K562 (cell line): Measurements from ENCODE around the gene DHCR7. TPM values are rescaled to one million over a fixed set of nuclear protein-coding genes. Genes with fewer than 3 reads are reported as not detected.

Experiments used
- CREM ChIP-seq: IDR thresholded peaks from 2 replicates; pipeline ENCODE4 v1.6.1; 2014; ENCODE audit warnings: antibody characterized with exemption, low read depth
- ELK1 ChIP-seq: sonication (generic); formaldehyde crosslinking; IDR thresholded peaks from 2 replicates; pipeline ENCODE4 v1.8.1; 2022; ENCODE audit warnings: missing genetic modification reagents
- FOXK2 ChIP-seq, 2 experiments: fragments of 450-650 bp; IDR thresholded peaks in 1 of 2; conservative IDR thresholded peaks in 1 of 2; 2 replicates each; pipeline ENCODE4 v1.6.1; 2016; ENCODE audit warnings: low read depth in 2 of 2, mild to moderate bottlenecking in 1 of 2
- GTF2E2 ChIP-seq: fragments of 200-800 bp; sonication (Bioruptor generic); IDR thresholded peaks from 2 replicates; pipeline ENCODE4 v1.6.1; 2016; ENCODE audit warnings: missing genetic modification characterization, missing compliant biosample characterization
- HSF4 ChIP-seq: fragments of 250-450 bp; sonication (Bioruptor Pico); IDR thresholded peaks from 2 replicates; pipeline ENCODE4 v2.1.2; 2022; ENCODE audit warnings: mild to moderate bottlenecking, moderate library complexity, borderline replicate concordance
- ILK ChIP-seq: fragments of 450-650 bp; IDR thresholded peaks from 2 replicates; pipeline ENCODE4 v1.6.1; 2016; ENCODE audit warnings: missing genetic modification characterization, low read depth, mild to moderate bottlenecking, missing compliant biosample characterization, moderate library complexity, borderline replicate concordance
- SMAD1 ChIP-seq: fragments of 150-350 bp; IDR thresholded peaks from 2 replicates; pipeline ENCODE4 v1.6.1; 2014; ENCODE audit warnings: low read length, low read depth; ENCODE audit not compliant: partially characterized antibody
- TOE1 ChIP-seq, 2 experiments: fragments of 450-650 bp in 1 of 2; sonication (generic) in 1 of 2; formaldehyde crosslinking in 1 of 2; IDR thresholded peaks; 2 replicates each; pipeline versions ENCODE4 v1.7.1 to v1.8.0; 2016 to 2022; ENCODE audit warnings: borderline replicate concordance in 2 of 2, mild to moderate bottlenecking in 2 of 2, antibody characterized with exemption in 1 of 2, inconsistent platforms in 1 of 2, low read depth in 1 of 2, missing genetic modification reagents in 1 of 2, moderate library complexity in 1 of 2
- TRIM28 ChIP-seq: fragments of 450-650 bp; IDR thresholded peaks from 2 replicates; pipeline ENCODE4 v1.6.1; 2017
- UBTF ChIP-seq, 2 experiments: IDR thresholded peaks; 2 replicates each; pipeline ENCODE4 v1.6.1; 2012; ENCODE audit warnings: improper control_type of control experiment in 2 of 2, low read depth in 2 of 2, low read length in 2 of 2, borderline replicate concordance in 1 of 2
- ZBTB8A ChIP-seq: fragments of 450-650 bp; IDR thresholded peaks from 2 replicates; pipeline ENCODE4 v1.6.1; 2018; ENCODE audit warnings: mild to moderate bottlenecking, moderate library complexity; ENCODE audit not compliant: partially characterized antibody
- ZEB2 ChIP-seq: fragments of 450-650 bp; IDR thresholded peaks from 2 replicates; pipeline ENCODE4 v1.6.1; 2016
- ZNF184 ChIP-seq: sonication (generic); formaldehyde crosslinking; IDR thresholded peaks from 2 replicates; pipeline ENCODE4 v1.5.0; 2020; ENCODE audit warnings: missing genetic modification reagents
- ZNF3 ChIP-seq: fragments of 250-450 bp; sonication (Bioruptor Pico); IDR thresholded peaks from 2 replicates; pipeline ENCODE4 v1.5.0; 2021; ENCODE audit warnings: mild to moderate bottlenecking, moderate library complexity
- ZNF324 ChIP-seq: fragments of 250-450 bp; sonication (Bioruptor Pico); IDR thresholded peaks from 2 replicates; pipeline ENCODE4 v1.4.0; 2020; ENCODE audit warnings: mild to moderate bottlenecking
- polyA plus RNA-seq, 8 experiments: library from polyadenylated mRNA; depleted of rRNA in 4 of 8; stranded (reverse) in 5 of 8; unstranded in 3 of 8; fragments of >200 nt; fragmentation: Nextera tagmentation in 2 of 8; fragmentation: Illumina TruSeq in 1 of 8; extraction: Ambion mirVana in 2 of 8; extraction: Trizol in 1 of 8; gene quantifications; 2 replicates each; pipeline versions ENCODE4 v1.2.1 to v1.2.3, GENCODE V29; 2011 to 2014; ENCODE audit warnings: inconsistent platforms in 1 of 8, missing spikeins in 1 of 8
- total RNA-seq, 7 experiments: library from RNA; depleted of rRNA in 6 of 7; stranded (reverse); fragments of >200 nt in 6 of 7; fragmentation: Illumina TruSeq in 2 of 7; extraction: Trizol in 2 of 7; gene quantifications; 2 replicates each; pipeline versions ENCODE4 v1.2.1 to v1.2.3, GENCODE V29; 2011 to 2021; ENCODE audit warnings: low replicate concordance in 1 of 7
- TF ChIP-seq, protein P1 (sequence below): fragments of 250-450 bp; sonication (Bioruptor Pico); IDR thresholded peaks from 2 replicates; pipeline ENCODE4 v1.4.0; 2020; ENCODE audit warnings: mild to moderate bottlenecking, moderate library complexity
- TF ChIP-seq, protein P2 (sequence below): sonication (generic); formaldehyde crosslinking; IDR thresholded peaks from 2 replicates; pipeline ENCODE4 v1.9.0; 2022; ENCODE audit warnings: mild to moderate bottlenecking, missing genetic modification reagents

DHCR7 gene
- total and polyA plus RNA-seq, 9 of the 15 experiments (the other 6 are each of a cell fraction or from before 2014, with no cell fraction given) = 8.4 to 192 (median 82.4) TPM

DNA sequence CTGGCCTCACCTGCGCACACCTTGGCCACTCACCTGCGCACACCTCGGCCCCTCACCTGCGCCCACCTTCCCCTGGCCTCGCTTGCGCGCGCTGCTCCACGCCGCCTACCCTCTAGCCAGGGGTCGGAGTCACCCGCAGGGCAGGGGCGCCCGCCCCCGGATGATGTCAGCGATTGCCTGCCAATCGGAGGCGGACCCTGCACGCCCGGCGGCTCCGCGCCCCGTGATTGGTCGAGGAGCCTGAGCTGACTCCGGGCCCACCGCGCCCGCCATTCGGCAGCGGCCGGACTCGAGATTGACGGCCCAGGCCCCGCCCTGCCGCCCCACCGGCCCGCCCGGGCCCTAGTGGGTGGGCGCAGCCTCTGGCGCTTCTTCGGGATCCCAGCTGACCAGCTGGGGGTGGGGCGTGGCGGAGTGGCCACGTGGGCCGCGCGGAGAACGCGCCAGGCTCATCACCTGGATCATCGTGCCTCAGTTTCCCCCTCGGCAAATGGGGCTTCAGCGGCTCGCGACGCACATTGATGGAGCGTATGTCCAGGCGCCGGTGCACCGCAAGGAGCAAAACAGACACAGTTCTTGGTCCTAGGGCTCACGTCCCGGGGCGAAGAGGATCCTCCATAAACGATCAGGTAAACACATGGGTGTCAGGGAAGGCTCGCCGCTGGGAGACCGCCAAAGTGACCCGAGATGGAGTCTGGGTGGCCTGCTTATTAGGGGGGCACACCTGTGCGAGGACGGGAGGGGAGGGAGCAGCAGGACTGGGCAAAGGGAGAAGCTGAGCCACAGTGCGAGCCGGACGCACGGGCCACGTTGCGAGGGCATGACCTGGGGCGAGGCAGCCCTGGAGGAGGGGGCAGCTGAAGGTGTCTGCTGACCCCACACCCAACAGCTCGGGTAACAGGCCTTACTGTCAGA is at the start of gene DHCR7 (continued):
- TF ChIP-seq ELK1 (no peak), ZBTB8A (no peak), UBTF (IDR thresholded peaks at IDR 0.05; ENCODE audit: borderline replicate concordance in 1 of 2, low read depth in 2 of 2, low read length in 2 of 2) (no peak), ZEB2 (peak; percentile 99), CREM (peak; percentile 82), FOXK2 (conservative IDR thresholded peaks at IDR 0.05 in 1 of 2, IDR thresholded peaks at IDR 0.05 in 1 of 2; ENCODE audit: low read depth in 2 of 2) (peak; percentile 26 to 46; a peak in 1 of 4 replicates), TOE1 (IDR thresholded peaks at IDR 0.05; ENCODE audit: borderline replicate concordance) (no peak), TOE1 (CRISPR knock-in tag; IDR thresholded peaks at IDR 0.05; ENCODE audit: borderline replicate concordance, low read depth) (0 out of 2 replicates have a peak, but pooled peaks have one; percentile 57), TRIM28 (no peak), ILK (tag) (no peak), SMAD1 (no peak), HSF4 (CRISPR knock-in tag) (no peak), GTF2E2 (tag) (no peak), ZNF184 (no peak), ZNF324 (CRISPR knock-in tag) (no peak), ZNF3 (CRISPR knock-in tag) (no peak)
- TF ChIP-seq, protein P1, sequence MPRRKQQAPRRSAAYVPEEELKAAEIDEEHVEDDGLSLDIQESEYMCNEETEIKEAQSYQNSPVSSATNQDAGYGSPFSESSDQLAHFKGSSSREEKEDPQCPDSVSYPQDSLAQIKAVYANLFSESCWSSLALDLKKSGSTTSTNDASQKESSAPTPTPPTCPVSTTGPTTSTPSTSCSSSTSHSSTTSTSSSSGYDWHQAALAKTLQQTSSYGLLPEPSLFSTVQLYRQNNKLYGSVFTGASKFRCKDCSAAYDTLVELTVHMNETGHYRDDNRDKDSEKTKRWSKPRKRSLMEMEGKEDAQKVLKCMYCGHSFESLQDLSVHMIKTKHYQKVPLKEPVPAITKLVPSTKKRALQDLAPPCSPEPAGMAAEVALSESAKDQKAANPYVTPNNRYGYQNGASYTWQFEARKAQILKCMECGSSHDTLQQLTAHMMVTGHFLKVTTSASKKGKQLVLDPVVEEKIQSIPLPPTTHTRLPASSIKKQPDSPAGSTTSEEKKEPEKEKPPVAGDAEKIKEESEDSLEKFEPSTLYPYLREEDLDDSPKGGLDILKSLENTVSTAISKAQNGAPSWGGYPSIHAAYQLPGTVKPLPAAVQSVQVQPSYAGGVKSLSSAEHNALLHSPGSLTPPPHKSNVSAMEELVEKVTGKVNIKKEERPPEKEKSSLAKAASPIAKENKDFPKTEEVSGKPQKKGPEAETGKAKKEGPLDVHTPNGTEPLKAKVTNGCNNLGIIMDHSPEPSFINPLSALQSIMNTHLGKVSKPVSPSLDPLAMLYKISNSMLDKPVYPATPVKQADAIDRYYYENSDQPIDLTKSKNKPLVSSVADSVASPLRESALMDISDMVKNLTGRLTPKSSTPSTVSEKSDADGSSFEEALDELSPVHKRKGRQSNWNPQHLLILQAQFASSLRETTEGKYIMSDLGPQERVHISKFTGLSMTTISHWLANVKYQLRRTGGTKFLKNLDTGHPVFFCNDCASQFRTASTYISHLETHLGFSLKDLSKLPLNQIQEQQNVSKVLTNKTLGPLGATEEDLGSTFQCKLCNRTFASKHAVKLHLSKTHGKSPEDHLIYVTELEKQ (CRISPR knock-in tag) = no peak
- TF ChIP-seq, protein P2, sequence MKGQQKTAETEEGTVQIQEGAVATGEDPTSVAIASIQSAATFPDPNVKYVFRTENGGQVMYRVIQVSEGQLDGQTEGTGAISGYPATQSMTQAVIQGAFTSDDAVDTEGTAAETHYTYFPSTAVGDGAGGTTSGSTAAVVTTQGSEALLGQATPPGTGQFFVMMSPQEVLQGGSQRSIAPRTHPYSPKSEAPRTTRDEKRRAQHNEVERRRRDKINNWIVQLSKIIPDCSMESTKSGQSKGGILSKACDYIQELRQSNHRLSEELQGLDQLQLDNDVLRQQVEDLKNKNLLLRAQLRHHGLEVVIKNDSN (CRISPR knock-in tag) = peak; percentile 90
